K562 (cell line): Measurements from ENCODE around the gene ABCC9. TPM values are rescaled to one million over a fixed set of nuclear protein-coding genes. Genes with fewer than 3 reads are reported as not detected.

ENCODE experiments used
- ATAC-seq: fragments of 200-7000 bp; cut with Tn5 transposase; 3 replicates; pipeline ENCODE4 v1.9.1; 2020; ENCODE audit warnings: moderate library complexity
- BruUV-seq: library from RNA; stranded (reverse); fragments of 400-500 nt; replicated peaks from 2 replicates; lab custom pipeline; 2021; lab: Mats Ljungman, UMichigan
- CTCF ChIA-PET: fragments of 300-600 bp; formaldehyde crosslinking; extraction: SDS; loops from one replicate; lab custom pipeline; 2021; ENCODE audit warnings: low intra/inter-chr PET ratio; lab: Yijun Ruan, JAX
- POLR2A ChIA-PET: fragments of 300-600, 350-650 bp; sonication (Branson Sonifier 250); formaldehyde crosslinking; extraction: SDS; loops from one replicate; lab custom pipeline; 2021; ENCODE audit warnings: antibody characterized with exemption, inconsistent platforms; lab: Yijun Ruan, JAX
- DNase-seq, 4 experiments: peaks; one replicate each; pipeline versions ENCODE4 v3.0.0 to v3.0.0-alpha.2; 2011 to 2018; ENCODE audit warnings: low spot score in 3 of 4, mixed read lengths in 3 of 4; ENCODE audit errors: extremely low read depth in 1 of 4
- FAIRE-seq: peaks from 2 replicates; lab custom pipeline; 2011; peaks lifted over from hg19 to GRCh38; lab: Jason Lieb, UNC
- H2AFZ ChIP-seq: 2 replicates; pipeline ENCODE4 v1.6.0; 2011; ENCODE audit warnings: low read depth, low read length, control low read depth, inconsistent platforms
- H3K27ac ChIP-seq: fragments of 200-600 bp; 3 replicates; pipeline ENCODE4 v1.8.0; 2011; ENCODE audit warnings: low read depth, mild to moderate bottlenecking, control low read depth, inconsistent platforms, low read length, moderate library complexity, mixed read lengths; ENCODE audit errors: extremely low read depth
- H3K27me3 ChIP-seq, 2 experiments: fragments of 300-600 bp in 1 of 2; 2 replicates in 1 of 2; 3 replicates in 1 of 2; pipeline versions ENCODE4 v1.6.0 to v1.8.0; 2011; ENCODE audit warnings: inconsistent platforms in 2 of 2, low read length in 2 of 2, mild to moderate bottlenecking in 1 of 2, mixed read lengths in 1 of 2, moderate library complexity in 1 of 2; ENCODE audit not compliant: control insufficient read depth in 2 of 2, insufficient read depth in 2 of 2
- H3K36me3 ChIP-seq: fragments of 300-600 bp; 3 replicates; pipeline ENCODE4 v1.8.0; 2011; ENCODE audit warnings: mild to moderate bottlenecking, low read length, inconsistent platforms; ENCODE audit not compliant: control insufficient read depth, insufficient read depth
- H3K4me1 ChIP-seq, 2 experiments: fragments of 200-600 bp in 1 of 2; replicated peaks in 1 of 2; 2 replicates in 1 of 2; 3 replicates in 1 of 2; pipeline versions ENCODE4 v1.5.1 to v1.8.0; 2011; ENCODE audit warnings: inconsistent platforms in 2 of 2, low read length in 2 of 2, mild to moderate bottlenecking in 1 of 2, mixed read lengths in 1 of 2, moderate library complexity in 1 of 2; ENCODE audit not compliant: control insufficient read depth in 2 of 2, insufficient read depth in 2 of 2
- H3K4me2 ChIP-seq: 2 replicates; pipeline ENCODE4 v1.6.1; 2011; ENCODE audit warnings: low read length, control low read depth, inconsistent platforms, mixed read lengths; ENCODE audit not compliant: insufficient read depth
- H3K4me3 ChIP-seq: fragments of 200-600 bp; sonication (generic), shearing (Covaris generic); 2 replicates; pipeline ENCODE4 v1.5.1; 2016; ENCODE audit warnings: control low read depth, inconsistent platforms
- H3K79me2 ChIP-seq: fragments of 200-600 bp; 3 replicates; pipeline ENCODE4 v1.8.0; 2011; ENCODE audit warnings: low read length, inconsistent platforms; ENCODE audit not compliant: control insufficient read depth, insufficient read depth
- H3K9ac ChIP-seq, 2 experiments: 2 replicates each; pipeline versions ENCODE4 v1.6.0 to v1.6.1; 2011; ENCODE audit warnings: low read depth in 2 of 2, low read length in 2 of 2, control low read depth in 1 of 2, inconsistent platforms in 1 of 2, mild to moderate bottlenecking in 1 of 2, mixed read lengths in 1 of 2; ENCODE audit not compliant: insufficient read depth in 1 of 2
- H3K9me1 ChIP-seq: one replicate; pipeline ENCODE4 v1.6.0; 2011; ENCODE audit warnings: inconsistent platforms, mild to moderate bottlenecking, low read length, moderate library complexity; ENCODE audit not compliant: control insufficient read depth, insufficient read depth
- H3K9me3 ChIP-seq: replicated peaks from 2 replicates; pipeline ENCODE4 v1.5.1; 2011; ENCODE audit warnings: low read depth, low read length, inconsistent platforms; ENCODE audit not compliant: control insufficient read depth, insufficient read depth
- H4K20me1 ChIP-seq: replicated peaks from 2 replicates; pipeline ENCODE4 v1.6.1; 2011; ENCODE audit warnings: low read length, inconsistent platforms, mixed read lengths; ENCODE audit not compliant: control insufficient read depth, insufficient read depth
- ATF6 ChIP-seq: sonication (generic); formaldehyde crosslinking; IDR thresholded peaks from 2 replicates; pipeline ENCODE4 v1.4.0; 2020; ENCODE audit warnings: mild to moderate bottlenecking, missing genetic modification reagents
- CHCHD3 ChIP-seq: fragments of 250-450 bp; sonication (Bioruptor Pico); IDR thresholded peaks from 2 replicates; pipeline ENCODE4 v2.1.2; 2022; ENCODE audit warnings: mild to moderate bottlenecking
- CTCFL ChIP-seq: IDR thresholded peaks from 2 replicates; pipeline ENCODE4 v1.6.1; 2011; ENCODE audit warnings: borderline replicate concordance, low read depth, mild to moderate bottlenecking, moderate library complexity, low read length; ENCODE audit not compliant: insufficient read depth, poor library complexity, severe bottlenecking
- E2F4 ChIP-seq: sonication (generic); formaldehyde crosslinking; IDR thresholded peaks from 2 replicates; pipeline ENCODE4 v1.8.0; 2022; ENCODE audit warnings: mild to moderate bottlenecking, low read depth, missing genetic modification reagents
- FOXP4 ChIP-seq: sonication (generic); formaldehyde crosslinking; IDR thresholded peaks from 2 replicates; pipeline ENCODE4 v1.8.0; 2022; ENCODE audit warnings: mild to moderate bottlenecking, missing genetic modification reagents, borderline replicate concordance
- KHSRP ChIP-seq: fragments of 450-650 bp; IDR thresholded peaks from 2 replicates; pipeline ENCODE4 v1.6.1; 2017
- MAFG ChIP-seq: fragments of 450-650 bp; conservative IDR thresholded peaks from 2 replicates; pipeline ENCODE4 v1.6.1; 2016; ENCODE audit warnings: missing genetic modification characterization, missing compliant biosample characterization
- MEF2A ChIP-seq: IDR thresholded peaks from 2 replicates; pipeline ENCODE4 v1.6.1; 2011; ENCODE audit warnings: low read depth, mild to moderate bottlenecking, low read length, moderate library complexity; ENCODE audit not compliant: control insufficient read depth
- RBBP5 ChIP-seq: fragments of 200-600 bp; sonication (generic); IDR thresholded peaks from 2 replicates; pipeline ENCODE4 v1.6.1; 2012; ENCODE audit warnings: borderline replicate concordance, mild to moderate bottlenecking, low read length, control low read depth, inconsistent platforms; ENCODE audit not compliant: insufficient read depth, poor library complexity, severe bottlenecking
- RHOXF2B ChIP-seq: fragments of 250-450 bp; sonication (Bioruptor Pico); conservative IDR thresholded peaks from 2 replicates; pipeline ENCODE4 v1.5.1; 2021
- TFE3 ChIP-seq: fragments of 450-650 bp; formaldehyde crosslinking; IDR thresholded peaks from 2 replicates; pipeline ENCODE4 v1.4.0; 2020; ENCODE audit warnings: mild to moderate bottlenecking, mixed read lengths
- ZNF644 ChIP-seq: fragments of 200-800 bp; sonication (Bioruptor generic); IDR thresholded peaks from 2 replicates; pipeline ENCODE4 v1.6.1; 2016; ENCODE audit warnings: low read depth, missing genetic modification characterization, missing compliant biosample characterization
- WGBS: fragments of 100-300 bp; shearing (Covaris generic); methylation state at CpG from one replicate; pipeline ENCODE4 v1.1.6; 2016; ENCODE audit warnings: low coverage, mixed read lengths; ENCODE audit not compliant: insufficient coverage; ENCODE audit errors: missing lambda C conversion rate; 5-methylcytosine and 5-hydroxymethylcytosine counted together
- in situ Hi-C: fragments of 300-500 bp; cut with MboI; formaldehyde crosslinking; loops from 4 replicates; pipeline ENCODE4 v1.15.0; 2018; ENCODE audit warnings: inconsistent platforms, mixed read lengths
- intact Hi-C: fragments of 100-400 bp; cut with micrococcal nuclease; formaldehyde crosslinking; loops from 2 replicates; pipeline ENCODE4 v1.14.2; 2022
- polyA plus RNA-seq, 8 experiments: library from polyadenylated mRNA; depleted of rRNA in 4 of 8; stranded (reverse) in 5 of 8; unstranded in 3 of 8; fragments of >200 nt; fragmentation: Nextera tagmentation in 2 of 8; fragmentation: Illumina TruSeq in 1 of 8; extraction: Ambion mirVana in 2 of 8; extraction: Trizol in 1 of 8; gene quantifications; 2 replicates each; pipeline versions ENCODE4 v1.2.1 to v1.2.3, GENCODE V29; 2011 to 2014; ENCODE audit warnings: inconsistent platforms in 1 of 8, missing spikeins in 1 of 8
- total RNA-seq, 7 experiments: library from RNA; depleted of rRNA in 6 of 7; stranded (reverse); fragments of >200 nt in 6 of 7; fragmentation: Illumina TruSeq in 2 of 7; extraction: Trizol in 2 of 7; gene quantifications; 2 replicates each; pipeline versions ENCODE4 v1.2.1 to v1.2.3, GENCODE V29; 2011 to 2021; ENCODE audit warnings: low replicate concordance in 1 of 7

The ABCC9 gene
- total and polyA plus RNA-seq, 9 of the 15 experiments (the other 6 are each of a cell fraction or from before 2014, with no cell fraction given): 0.05 to 0.40 (median 0.18) TPM

GRCh38 chr12:21814327-21814726 is 126.9 kb downstream of the ABCC9 start:
- FAIRE-seq (no peak), DNase-seq (no peak), ATAC-seq (no peak)
- ChIA-PET CTCF (no interaction called here), POLR2A (no interaction called here)
- no peak overlapping the region for H2AFZ ChIP-seq
- H3K4me3 ChIP-seq: no peak overlapping the region
- no peaks in the 10 kb centered on the region for H3K79me2 ChIP-seq
- no peak for TF ChIP-seq CTCFL
- no peak for TF ChIP-seq ZNF644 (tag)
- no peak for TF ChIP-seq E2F4 (CRISPR knock-in tag)
- TF ChIP-seq ATF6 (CRISPR knock-in tag): no peak
- TF ChIP-seq CHCHD3: no peak
- TF ChIP-seq RBBP5: no peak
- no peak for TF ChIP-seq TFE3 (CRISPR knock-in tag)
- TF ChIP-seq KHSRP: no peak
- no peak for TF ChIP-seq RHOXF2B (CRISPR knock-in tag)
- no peak for TF ChIP-seq MEF2A
- TF ChIP-seq MAFG (tag): no peak
- no peak for TF ChIP-seq FOXP4 (CRISPR knock-in tag)
- no peaks in the 10 kb centered on the region for H3K4me1 ChIP-seq
- no peaks in the 10 kb centered on the region for H3K36me3 ChIP-seq
- WGBS: 21% methylated on average over 2 of the region's 2 CpGs
- no peaks in the 10 kb centered on the region for H3K9me1 ChIP-seq
- no peaks in the 10 kb centered on the region for H3K27me3 ChIP-seq
- H3K27ac ChIP-seq: no peak overlapping the region
- BruUV-seq: no TSS peak
- H4K20me1 ChIP-seq: no peaks in the 10 kb centered on the region
- intact Hi-C loops (no loop called here), in situ Hi-C loops (no loop called here)
- H3K9ac ChIP-seq: no peak overlapping the region
- no peak overlapping the region for H3K4me2 ChIP-seq
- H3K9me3 ChIP-seq: no peaks in the 10 kb centered on the region
